Neuronal stem cell (in vitro differentiated cells): ENCODE measurements around the gene FBXO2.
A peak's percentile ranks its signal among the peaks of the same experiment; 100 is the strongest.

Experiments
- DNase-seq: peaks from one replicate; pipeline ENCODE4 v3.0.0-alpha.2; 2013; ENCODE audit warnings: low spot score
- H2AFZ ChIP-seq: one replicate; pipeline ENCODE4 v1.6.1; 2013; ENCODE audit warnings: mild to moderate bottlenecking, low read length, inconsistent platforms
- H2AK5ac ChIP-seq: 2 replicates; pipeline ENCODE4 v1.6.1; 2013; ENCODE audit warnings: low read depth, mild to moderate bottlenecking, inconsistent platforms, low read length, moderate library complexity, mixed read lengths
- H2BK120ac ChIP-seq: 2 replicates; pipeline ENCODE4 v1.6.1; 2013; ENCODE audit warnings: low read depth, mild to moderate bottlenecking, inconsistent platforms, low read length, moderate library complexity, mixed read lengths
- H2BK12ac ChIP-seq: one replicate; pipeline ENCODE4 v1.6.1; 2013; ENCODE audit warnings: low read length, inconsistent platforms
- H2BK15ac ChIP-seq: 2 replicates; pipeline ENCODE4 v1.6.1; 2013; ENCODE audit warnings: mild to moderate bottlenecking, low read length, inconsistent platforms, mixed read lengths
- H2BK5ac ChIP-seq: one replicate; pipeline ENCODE4 v1.6.1; 2013; ENCODE audit warnings: inconsistent platforms, mild to moderate bottlenecking, low read length, moderate library complexity
- H3K14ac ChIP-seq: one replicate; pipeline ENCODE4 v1.6.1; 2013; ENCODE audit warnings: low read length, inconsistent platforms
- H3K18ac ChIP-seq: 2 replicates; pipeline ENCODE4 v1.6.1; 2013; ENCODE audit warnings: low read length, inconsistent platforms
- H3K23ac ChIP-seq: 2 replicates; pipeline ENCODE4 v1.6.1; 2013; ENCODE audit warnings: low read depth, mild to moderate bottlenecking, mixed read lengths, low read length, inconsistent platforms; ENCODE audit not compliant: poor library complexity
- H3K27ac ChIP-seq: replicated peaks from 3 replicates; pipeline ENCODE4 v1.5.1; 2013; ENCODE audit warnings: low read length, inconsistent platforms
- H3K27me3 ChIP-seq, 3 experiments: 2 replicates each; pipeline ENCODE4 v1.6.1; 2013; ENCODE audit warnings: low read length in 3 of 3, mild to moderate bottlenecking in 2 of 3, inconsistent platforms in 1 of 3, low read depth in 1 of 3, mixed read lengths in 1 of 3, moderate library complexity in 1 of 3; ENCODE audit not compliant: control insufficient read depth in 3 of 3, insufficient read depth in 3 of 3
- H3K36me3 ChIP-seq, 2 donors: replicated peaks in 1 of 2; 2 replicates each; pipeline ENCODE4 v1.6.1; 2013; ENCODE audit warnings: low read length in 2 of 2; ENCODE audit not compliant: control insufficient read depth in 2 of 2, insufficient read depth in 2 of 2
- H3K4ac ChIP-seq: 2 replicates; pipeline ENCODE4 v1.6.1; 2013; ENCODE audit warnings: inconsistent platforms, mild to moderate bottlenecking, low read length, moderate library complexity
- H3K4me1 ChIP-seq, 2 donors: 1 replicate in 1 of 2; 2 replicates in 1 of 2; pipeline ENCODE4 v1.6.1; 2013; ENCODE audit warnings: low read length in 2 of 2, low read depth in 1 of 2; ENCODE audit not compliant: control insufficient read depth in 2 of 2, insufficient read depth in 1 of 2
- H3K4me2 ChIP-seq: one replicate; pipeline ENCODE4 v1.6.1; 2013; ENCODE audit warnings: mild to moderate bottlenecking, low read length, inconsistent platforms; ENCODE audit not compliant: insufficient read depth, poor library complexity, severe bottlenecking
- H3K4me3 ChIP-seq, 2 donors: 2 replicates each; pipeline ENCODE4 v1.5.1; 2013; ENCODE audit warnings: low read length in 2 of 2, mild to moderate bottlenecking in 2 of 2, inconsistent platforms in 1 of 2, moderate library complexity in 1 of 2
- H3K79me1 ChIP-seq: one replicate; pipeline ENCODE4 v1.6.1; 2013; ENCODE audit warnings: low read depth, mild to moderate bottlenecking, inconsistent platforms, low read length, moderate library complexity
- H3K9ac ChIP-seq: one replicate; pipeline ENCODE4 v1.6.1; 2013; ENCODE audit warnings: mild to moderate bottlenecking, low read depth, low read length, inconsistent platforms; ENCODE audit not compliant: poor library complexity
- H3K9me3 ChIP-seq, 2 donors: replicated peaks in 1 of 2; 2 replicates each; pipeline versions ENCODE3 to v1.6.1; 2013; ENCODE audit warnings: low read length in 2 of 2, mild to moderate bottlenecking in 2 of 2, inconsistent platforms in 1 of 2, low read depth in 1 of 2, mixed read lengths in 1 of 2, moderate library complexity in 1 of 2; ENCODE audit not compliant: control insufficient read depth in 2 of 2, insufficient read depth in 1 of 2
- H4K8ac ChIP-seq: one replicate; pipeline ENCODE4 v1.6.1; 2013; ENCODE audit warnings: low read depth, mild to moderate bottlenecking, inconsistent platforms, low read length, moderate library complexity
- H4K91ac ChIP-seq: one replicate; pipeline ENCODE4 v1.6.1; 2013; ENCODE audit warnings: low read length, low read depth, mild to moderate bottlenecking, inconsistent platforms; ENCODE audit not compliant: poor library complexity
- WGBS, 2 donors: extraction: QIAGEN DNeasy Blood & Tissue Kit; methylation state at CpG; one replicate each; pipeline ENCODE4 v1.1.7; 2013; ENCODE audit warnings: missing lambda C conversion rate in 2 of 2, mixed read lengths in 1 of 2; ENCODE audit not compliant: insufficient read length in 2 of 2, insufficient replicate concordance in 1 of 2; ENCODE audit errors: extremely low coverage in 2 of 2; 5-methylcytosine and 5-hydroxymethylcytosine counted together

The FBXO2 gene

GRCh38 chr1:11620924-11621323 is 33.3 kb downstream of the FBXO2 start:
- Histone ChIP-seq H2AFZ (no peak overlapping the region), H4K91ac (no peak overlapping the region), H2BK15ac (no peak overlapping the region), H3K9ac (no peak overlapping the region), H2BK5ac (no peak overlapping the region), H3K14ac (no peak overlapping the region), H2BK12ac (no peak overlapping the region), H4K8ac (no peak overlapping the region), H2AK5ac (no peak overlapping the region), H3K36me3 (no peaks in the 10 kb centered on the region), H3K4me3 (no peak overlapping the region), H3K9me3 (no peaks in the 10 kb centered on the region), H3K4me2 (no peak overlapping the region), H3K4me1 (peaks cover 0 to 5% of the 10 kb centered on the region in 2 donors), H3K27ac (no peak overlapping the region), H2BK120ac (no peak overlapping the region), H3K18ac (no peak overlapping the region), H3K4ac (no peak overlapping the region), H3K79me1 (no peaks in the 10 kb centered on the region), H3K27me3 (peaks cover 0 to 17% (median 4%) of the 10 kb centered on the region in 3 experiments), H3K23ac (no peak overlapping the region)
- no CpG with 5 or more reads among the region's 5 CpGs for WGBS, 2 donors
- no peak for DNase-seq

GRCh38 chr1:11620405-11620804 is 33.8 kb downstream of the FBXO2 start:
- DNase-seq, result no peak
- H2BK120ac ChIP-seq, result no peak overlapping the region
- H3K4me3 ChIP-seq, result no peak overlapping the region
- no peaks in the 10 kb centered on the region for H3K79me1 ChIP-seq
- no peak overlapping the region for H2BK12ac ChIP-seq
- H2BK15ac ChIP-seq, result no peak overlapping the region
- peaks cover 0 to 5% of the 10 kb centered on the region in 2 donors for H3K4me1 ChIP-seq
- no peak overlapping the region for H3K23ac ChIP-seq
- H3K4me2 ChIP-seq, result no peak overlapping the region
- no peak overlapping the region for H3K9ac ChIP-seq
- H3K4ac ChIP-seq, result no peak overlapping the region
- H3K27ac ChIP-seq, result no peak overlapping the region
- peak overlapping the region; percentile 77 for H3K18ac ChIP-seq
- H2BK5ac ChIP-seq, result no peak overlapping the region
- H2AFZ ChIP-seq, result no peak overlapping the region
- H2AK5ac ChIP-seq, result no peak overlapping the region
- H4K8ac ChIP-seq, result no peak overlapping the region
- H4K91ac ChIP-seq, result no peak overlapping the region
- no peaks in the 10 kb centered on the region for H3K36me3 ChIP-seq
- H3K9me3 ChIP-seq, result no peaks in the 10 kb centered on the region
- WGBS, 2 donors, result no CpG with 5 or more reads among the region's 12 CpGs
- peaks cover 0 to 20% (median 4%) of the 10 kb centered on the region in 3 experiments for H3K27me3 ChIP-seq
- H3K14ac ChIP-seq, result no peak overlapping the region

GRCh38 chr1:11617741-11618140 is 36.5 kb downstream of the FBXO2 start:
- Histone ChIP-seq H2BK12ac (no peak overlapping the region), H3K4me1 (peaks cover 0 to 7% of the 10 kb centered on the region in 2 donors), H2BK15ac (no peak overlapping the region), H2BK120ac (no peak overlapping the region), H3K23ac (no peak overlapping the region), H2AFZ (no peak overlapping the region), H3K79me1 (no peaks in the 10 kb centered on the region), H3K4ac (no peak overlapping the region), H3K4me3 (no peak overlapping the region), H4K91ac (no peak overlapping the region), H3K9me3 (no peaks in the 10 kb centered on the region), H3K14ac (no peak overlapping the region), H2BK5ac (no peak overlapping the region), H3K27me3 (peaks cover 0 to 24% (median 2%) of the 10 kb centered on the region in 3 experiments), H3K4me2 (no peak overlapping the region), H2AK5ac (no peak overlapping the region), H3K18ac (no peak overlapping the region), H3K27ac (no peak overlapping the region), H3K36me3 (no peaks in the 10 kb centered on the region), H3K9ac (no peak overlapping the region), H4K8ac (no peak overlapping the region)
- no peak for DNase-seq
- WGBS, 2 donors, result no CpG with 5 or more reads among the region's 2 CpGs

- Histone ChIP-seq H3K36me3 (no peaks in the 10 kb centered on the region), H3K9ac (no peak overlapping the region), H4K8ac (no peak overlapping the region), H3K9me3 (no peaks in the 10 kb centered on the region), H2AFZ (no peak overlapping the region), H3K4ac (no peak overlapping the region), H2AK5ac (peak overlapping the region; percentile 6), H3K27me3 (peaks cover 0 to 24% (median under 1%) of the 10 kb centered on the region in 3 experiments), H4K91ac (no peak overlapping the region), H2BK12ac (no peak overlapping the region), H3K14ac (no peak overlapping the region), H3K79me1 (no peaks in the 10 kb centered on the region), H2BK120ac (no peak overlapping the region), H3K23ac (no peak overlapping the region), H3K4me2 (no peak overlapping the region), H2BK15ac (no peak overlapping the region), H2BK5ac (no peak overlapping the region), H3K27ac (no peak overlapping the region), H3K18ac (peak overlapping the region; percentile 61), H3K4me3 (no peak overlapping the region), H3K4me1 (peaks cover 0 to 7% of the 10 kb centered on the region in 2 donors)
- no CpG with 5 or more reads among the region's 7 CpGs for WGBS, 2 donors
- DNase-seq, result no peak
These were observed 36.9 kb downstream of the FBXO2 start for GRCh38 chr1:11617314-11617713.
